Activated B cell treated with CpG ODN at 0.5 μM for 24 hours (primary cell): ENCODE measurements around the gene ENOPH1. TPM values are rescaled to one million over a fixed set of nuclear protein-coding genes. Genes with fewer than 3 reads are reported as not detected.

ENCODE experiments used
- ATAC-seq: fragments of 200-7000 bp; cut with Tn5 transposase; one replicate; pipeline ENCODE4 v1.10.0; 2021; ENCODE audit warnings: low read depth, mild to moderate bottlenecking, moderate library complexity
- CTCF ChIA-PET: fragments of 350-600 bp; sonication (Branson Sonifier 250); formaldehyde crosslinking; loops from one replicate; lab custom pipeline; 2021; ENCODE audit warnings: antibody characterized with exemption; lab: Charles Lee
- POLR2A ChIA-PET: fragments of 350-600 bp; sonication (Branson Sonifier 250); formaldehyde crosslinking; loops from one replicate; lab custom pipeline; 2021; ENCODE audit warnings: antibody characterized with exemption; lab: Charles Lee
- DNase-seq: peaks from one replicate; pipeline ENCODE4 v3.0.0; 2022
- H3K27ac Mint-ChIP-seq: one replicate; pipeline ENCODE4 v1.8.0; 2020; ENCODE audit warnings: mixed read lengths
- H3K27me3 Mint-ChIP-seq: one replicate; pipeline ENCODE4 v1.8.0; 2021; ENCODE audit warnings: mixed read lengths
- H3K36me3 Mint-ChIP-seq: one replicate; pipeline ENCODE4 v1.8.0; 2021; ENCODE audit warnings: low read depth, mixed read lengths
- H3K4me1 Mint-ChIP-seq: one replicate; pipeline ENCODE4 v1.8.0; 2021; ENCODE audit warnings: mixed read lengths
- H3K4me3 Mint-ChIP-seq: one replicate; pipeline ENCODE4 v1.8.0; 2020; ENCODE audit warnings: mild to moderate bottlenecking, mixed read lengths
- H3K9me3 Mint-ChIP-seq: one replicate; pipeline ENCODE4 v1.8.0; 2020; ENCODE audit warnings: mixed read lengths
- CTCF ChIP-seq: fragments of 200-600 bp; IDR thresholded peaks from one replicate; pipeline ENCODE4 v1.8.0; 2022; ENCODE audit warnings: antibody characterized with exemption, mild to moderate bottlenecking
- intact Hi-C: fragments of 100-400 bp; cut with micrococcal nuclease; formaldehyde crosslinking; loops from one replicate; pipeline ENCODE4 v1.15.1; 2024
- total RNA-seq: library from RNA; stranded (reverse); gene quantifications from 2 replicates; pipeline ENCODE4 v1.2.3, GENCODE V29; 2022

Gene ENOPH1
- total RNA-seq, 1 donor from 2014 or later = 26.0 TPM

DNA sequence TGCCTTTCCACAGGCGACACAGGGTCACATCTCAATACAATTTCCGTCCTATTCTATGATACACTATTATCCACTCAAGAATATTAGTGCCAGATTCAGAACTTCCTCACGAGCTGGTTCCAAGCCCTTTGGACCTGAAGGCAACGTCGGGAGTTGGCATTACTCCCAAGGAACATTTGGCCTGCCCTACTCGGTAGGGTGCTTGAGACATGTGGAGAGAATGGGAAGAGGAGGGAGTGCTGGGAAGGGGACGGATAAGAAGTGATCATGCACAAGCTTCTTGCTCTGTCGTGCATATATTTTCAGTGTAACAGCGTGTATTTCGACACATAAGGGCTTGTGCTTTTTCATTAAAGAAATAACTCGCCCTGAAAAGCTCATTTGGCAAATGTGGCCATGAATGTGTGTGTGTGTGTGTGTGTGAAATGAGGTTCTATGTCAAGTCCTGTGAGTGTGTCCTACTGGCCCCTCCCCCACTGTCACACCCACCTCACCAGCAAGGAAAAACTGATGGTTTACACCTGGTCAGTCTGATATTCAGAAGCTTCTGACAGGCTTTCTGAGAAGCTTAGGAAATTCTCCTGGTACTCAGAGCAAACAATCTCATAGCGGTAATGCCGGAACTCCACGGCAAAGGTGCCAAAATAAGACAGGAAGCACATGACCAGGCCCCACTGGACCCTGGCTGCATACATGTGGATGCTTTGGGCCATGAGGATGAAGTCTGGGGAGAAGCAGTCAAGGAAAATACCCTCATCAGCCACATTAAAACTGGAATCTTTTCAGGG, 54.8 kb downstream of the ENOPH1 start:
- intact Hi-C loops = no loop called here
- H3K9me3 Mint-ChIP-seq = no peaks in the 10 kb centered on the region
- H3K4me3 Mint-ChIP-seq = no peak overlapping the region
- CTCF ChIA-PET = no interaction called here
- H3K4me1 Mint-ChIP-seq = no peaks in the 10 kb centered on the region
- no peaks in the 10 kb centered on the region for H3K27me3 Mint-ChIP-seq
- TF ChIP-seq CTCF = no peak
- DNase-seq = no peak
- H3K27ac Mint-ChIP-seq = no peak overlapping the region
- ATAC-seq = no peak
- peaks cover 5% of the 10 kb centered on the region for H3K36me3 Mint-ChIP-seq
- POLR2A ChIA-PET = no interaction called here

GRCh38 chr4:82489076-82489475, 58.7 kb downstream of the ENOPH1 start:
- no peak for TF ChIP-seq CTCF
- POLR2A ChIA-PET = no interaction called here
- intact Hi-C loops = no loop called here
- Mint-ChIP-seq H3K27ac (no peak overlapping the region), H3K27me3 (no peaks in the 10 kb centered on the region), H3K4me1 (no peaks in the 10 kb centered on the region), H3K9me3 (no peaks in the 10 kb centered on the region), H3K36me3 (no peaks in the 10 kb centered on the region), H3K4me3 (no peak overlapping the region)
- ATAC-seq (no peak), DNase-seq (no peak)
- CTCF ChIA-PET = no interaction called here

- no peak for TF ChIP-seq CTCF
- Mint-ChIP-seq H3K4me1 (no peaks in the 10 kb centered on the region), H3K27ac (no peak overlapping the region), H3K36me3 (no peaks in the 10 kb centered on the region), H3K9me3 (no peaks in the 10 kb centered on the region), H3K4me3 (no peak overlapping the region), H3K27me3 (no peaks in the 10 kb centered on the region)
- no peak for DNase-seq
- intact Hi-C loops = no loop called here
- ATAC-seq = no peak
- ChIA-PET POLR2A (no interaction called here), CTCF (no interaction called here)
These were observed 59.6 kb downstream of the ENOPH1 start for GRCh38 chr4:82489987-82490386.

GRCh38 chr4:82491251-82491960, 61.0 kb downstream of the ENOPH1 start:
- ATAC-seq (no peak), DNase-seq (no peak)
- CTCF ChIA-PET = no interaction called here
- TF ChIP-seq CTCF = no peak
- no peaks in the 10 kb centered on the region for H3K36me3 Mint-ChIP-seq
- H3K9me3 Mint-ChIP-seq = no peaks in the 10 kb centered on the region
- intact Hi-C loops = no loop called here
- no peak overlapping the region for H3K4me3 Mint-ChIP-seq
- no peaks in the 10 kb centered on the region for H3K4me1 Mint-ChIP-seq
- H3K27ac Mint-ChIP-seq = no peak overlapping the region
- POLR2A ChIA-PET = no interaction called here
- H3K27me3 Mint-ChIP-seq = no peaks in the 10 kb centered on the region

- H3K27me3 Mint-ChIP-seq = no peaks in the 10 kb centered on the region
- no peak overlapping the region for H3K27ac Mint-ChIP-seq
These were observed 63.5 kb downstream of the ENOPH1 start for GRCh38 chr4:82493721-82494425.

More at GRCh38 chr4:82493721-82494425, 63.5 kb downstream of the ENOPH1 start:
- TF ChIP-seq CTCF = no peak
- Mint-ChIP-seq H3K4me1 (no peaks in the 10 kb centered on the region), H3K36me3 (no peaks in the 10 kb centered on the region), H3K9me3 (no peaks in the 10 kb centered on the region), H3K4me3 (no peak overlapping the region)
- no peak for DNase-seq
- intact Hi-C loops = no loop called here
- ChIA-PET CTCF (no interaction called here), POLR2A (no interaction called here)
- ATAC-seq = no peak
